ENCODE measurements around the gene KDM4C. TPM values are rescaled to one million over a fixed set of nuclear protein-coding genes. Genes with fewer than 3 reads are reported as not detected.

KDM4C gene
- total and polyA plus RNA-seq, 2 of the 4 experiments (the other 2 are of a cell fraction): 11.8 to 23.8 TPM

GRCh38 chr9:6819529-6819928 is 61.8 kb downstream of the KDM4C start:
- Histone ChIP-seq H4K5ac (ENCODE audit: low read depth, low read length) (no peak overlapping the region), H2BK20ac (ENCODE audit: low read depth, low read length) (no peak overlapping the region), H3K79me1 (ENCODE audit: low read depth in 1 of 2, low read length in 2 of 2) (peaks cover 0 to 6% of the 10 kb centered on the region in 2 experiments; a peak in 1 of 4 replicates), H3K27ac (ENCODE audit: insufficient read depth, low read length) (no peak overlapping the region), H4K20me1 (ENCODE audit: insufficient read depth, low read length) (no peaks in the 10 kb centered on the region), H3K18ac (ENCODE audit: low read depth, low read length) (no peak overlapping the region), H3K9me3 (ENCODE audit: control insufficient read depth, insufficient read depth, low read length) (no peaks in the 10 kb centered on the region), H2BK5ac (ENCODE audit: low read depth, low read length, poor library complexity, severe bottlenecking) (no peak overlapping the region), H3K36me3 (ENCODE audit: control insufficient read depth, insufficient read depth, low read length) (peaks cover 2% of the 10 kb centered on the region; the same call in 1 of the 2 replicates), H3K23ac (ENCODE audit: low read depth, low read length) (no peak overlapping the region), H3K9ac (ENCODE audit: low read depth, low read length) (no peak overlapping the region), H2AK9ac (replicated peaks; ENCODE audit: low read depth, low read length, poor library complexity) (no peak overlapping the region), H2BK15ac (ENCODE audit: low read depth, low read length) (no peak overlapping the region), H2AK5ac (ENCODE audit: low read depth, low read length) (no peak overlapping the region), H3K56ac (ENCODE audit: extremely low read depth, insufficient read depth, low read length) (no peak overlapping the region), H2AFZ (replicated peaks; ENCODE audit: low read length, poor library complexity) (no peak overlapping the region), H3K14ac (replicated peaks; ENCODE audit: low read depth, low read length) (no peak overlapping the region), H3K9me1 (ENCODE audit: insufficient read depth, low read length) (no peaks in the 10 kb centered on the region), H3K4me1 (ENCODE audit: control insufficient read depth, insufficient read depth, low read length) (no peaks in the 10 kb centered on the region), H3K4me2 (ENCODE audit: low read depth, low read length) (no peak overlapping the region), H4K91ac (ENCODE audit: insufficient read depth, low read depth, low read length) (no peak overlapping the region), H4K8ac (ENCODE audit: low read depth in 2 of 2, low read length in 2 of 2) (no peak overlapping the region), H3K27me3 (ENCODE audit: control insufficient read depth, insufficient read depth, low read length) (no peaks in the 10 kb centered on the region), H2BK120ac (ENCODE audit: low read depth, low read length) (no peak overlapping the region), H3K4me3 (ENCODE audit: insufficient read depth, low read depth, low read length) (no peak overlapping the region), H3K4ac (ENCODE audit: low read depth, low read length) (no peak overlapping the region)
- no peak for ATAC-seq (ENCODE audit: low read depth)
- no TSS peak for BruUV-seq (replicated peaks)
- no CpG with 5 or more reads among the region's 3 CpGs for WGBS, 2 experiments (ENCODE audit: extremely low coverage in 2 of 2, insufficient read length in 1 of 2)
- in situ Hi-C loops (cut with MboI; ENCODE audit: low sequenced_read_pairs): no loop called here
- TF ChIP-seq RFX5 (IDR thresholded peaks at IDR 0.05; ENCODE audit: low read depth, low read length) (no peak), RAD21 (IDR thresholded peaks at IDR 0.05; ENCODE audit: low read length) (no peak), SMC3 (IDR thresholded peaks at IDR 0.05; ENCODE audit: low read depth, low read length) (no peak), RCOR1 (IDR thresholded peaks at IDR 0.05; ENCODE audit: insufficient replicate concordance, low read length) (no peak), MAZ (IDR thresholded peaks at IDR 0.05; ENCODE audit: borderline replicate concordance, low read depth, low read length) (no peak), CEBPB (IDR thresholded peaks at IDR 0.05; ENCODE audit: low read depth, low read length) (no peak), NFE2L2 (IDR thresholded peaks at IDR 0.05; ENCODE audit: low read depth, low read length) (no peak), ELK1 (IDR thresholded peaks at IDR 0.05; ENCODE audit: borderline replicate concordance, low read depth, low read length) (no peak), CTCF (conservative IDR thresholded peaks at IDR 0.05; ENCODE audit: low read depth, low read length) (no peak), MAFK (IDR thresholded peaks at IDR 0.05; ENCODE audit: low read depth, low read length) (no peak), CHD1 (IDR thresholded peaks at IDR 0.05; ENCODE audit: low read depth, low read length) (no peak), POLR2A (IDR thresholded peaks at IDR 0.05; ENCODE audit: low read depth, low read length) (no peak), FOS (IDR thresholded peaks at IDR 0.05; ENCODE audit: low read depth, low read length) (no peak), MXI1 (IDR thresholded peaks at IDR 0.05; ENCODE audit: borderline replicate concordance, low read depth, low read length) (no peak), BHLHE40 (IDR thresholded peaks at IDR 0.05; ENCODE audit: low read depth, low read length) (no peak)
- TF ChIP-seq, protein P1, sequence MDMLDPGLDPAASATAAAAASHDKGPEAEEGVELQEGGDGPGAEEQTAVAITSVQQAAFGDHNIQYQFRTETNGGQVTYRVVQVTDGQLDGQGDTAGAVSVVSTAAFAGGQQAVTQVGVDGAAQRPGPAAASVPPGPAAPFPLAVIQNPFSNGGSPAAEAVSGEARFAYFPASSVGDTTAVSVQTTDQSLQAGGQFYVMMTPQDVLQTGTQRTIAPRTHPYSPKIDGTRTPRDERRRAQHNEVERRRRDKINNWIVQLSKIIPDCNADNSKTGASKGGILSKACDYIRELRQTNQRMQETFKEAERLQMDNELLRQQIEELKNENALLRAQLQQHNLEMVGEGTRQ (IDR thresholded peaks at IDR 0.05; ENCODE audit: low read depth, low read length): no peak
- intact Hi-C loops (cut with micrococcal nuclease): no loop called here
- DNase-seq: no peak
- CTCF ChIA-PET: no interaction called here
- dilution Hi-C loops (cut with HindIII; ENCODE audit: low sequenced_read_pairs, unreplicated experiment): no loop called here
- POLR2A ChIA-PET (ENCODE audit: unreplicated experiment): no interaction called here
